Esophagus muscularis mucosa (tissue), 3 donors: ENCODE data around the gene EHD3.

Experiments
- CTCF ChIP-seq, 3 experiments: fragments of 200-600 bp in 2 of 3; fragments of 450-650 bp in 1 of 3; sonication (generic) in 2 of 3; IDR thresholded peaks; one replicate each; pipeline ENCODE4 v1.5.1; 2017 to 2019; ENCODE audit warnings: antibody characterized with exemption in 3 of 3, mild to moderate bottlenecking in 2 of 3, moderate library complexity in 1 of 3
- EP300 ChIP-seq: sonication (generic); formaldehyde crosslinking; IDR thresholded peaks from one replicate; pipeline ENCODE4 v1.6.1; 2017; ENCODE audit warnings: antibody characterized with exemption

GRCh38 chr2:31296641-31297287 lies 62.8 kb downstream of the EHD3 start:
- TF ChIP-seq CTCF (IDR thresholded peaks at IDR 0.05) (no peak), EP300 (no peak)
